HL-60 (cell line): ENCODE data around the gene DYSF.

Experiments used
- DNase-seq, 2 experiments: peaks; one replicate each; pipeline ENCODE4 v3.0.0-alpha.2; 2010 to 2020; ENCODE audit warnings: low read depth in 1 of 2, low spot score in 1 of 2
- H3K27ac ChIP-seq: fragments of 250-450 bp; sonication (Bioruptor Pico); replicated peaks from 2 replicates; pipeline ENCODE4 v1.5.1; 2020; ENCODE audit warnings: mild to moderate bottlenecking, moderate library complexity
- H3K27me3 ChIP-seq: fragments of 250-450 bp; sonication (Bioruptor Pico); 2 replicates; pipeline ENCODE4 v1.5.1; 2021; ENCODE audit warnings: mild to moderate bottlenecking, moderate library complexity; ENCODE audit not compliant: insufficient read depth, poor library complexity, severe bottlenecking
- H3K4me3 ChIP-seq: replicated peaks from 2 replicates; pipeline ENCODE4 v1.5.1; 2011; ENCODE audit warnings: mild to moderate bottlenecking, control low read depth, low read length; ENCODE audit not compliant: insufficient read depth
- GABPA ChIP-seq: IDR thresholded peaks from 2 replicates; pipeline ENCODE4 v1.6.1; 2012; ENCODE audit warnings: low read depth
- POLR2AphosphoS5 ChIP-seq: IDR thresholded peaks from 2 replicates; pipeline ENCODE4 v1.6.1; 2012; ENCODE audit warnings: low read depth
- SPI1 ChIP-seq: IDR thresholded peaks from 2 replicates; pipeline ENCODE4 v1.6.1; 2012; ENCODE audit warnings: low read depth, mild to moderate bottlenecking, borderline replicate concordance
- TF ChIP-seq, protein P1 (sequence below): IDR thresholded peaks from 2 replicates; pipeline ENCODE4 v1.6.1; 2012; ENCODE audit warnings: low read depth; ENCODE audit not compliant: insufficient replicate concordance
- TF ChIP-seq, protein P2 (sequence below): IDR thresholded peaks from one replicate; pipeline ENCODE4 v1.5.1; 2011; ENCODE audit warnings: low read length, control low read depth, inconsistent platforms; ENCODE audit not compliant: insufficient read depth

DYSF gene

DNA sequence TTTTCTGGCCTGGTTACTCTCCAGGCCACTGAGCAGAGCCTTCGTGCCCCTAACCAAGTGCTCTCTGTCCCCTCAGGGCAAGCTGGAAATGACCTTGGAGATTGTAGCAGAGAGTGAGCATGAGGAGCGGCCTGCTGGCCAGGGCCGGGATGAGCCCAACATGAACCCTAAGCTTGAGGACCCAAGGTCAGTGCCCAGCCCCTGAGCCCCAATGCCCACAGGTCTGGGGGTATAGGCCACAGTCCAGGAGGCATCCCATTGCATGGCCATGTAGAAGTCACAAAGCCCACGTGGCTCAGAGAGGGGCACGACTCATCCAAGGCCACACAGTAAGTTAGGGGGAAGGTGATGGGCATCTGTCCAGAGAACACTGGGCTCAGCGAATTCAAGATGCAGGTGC lies 227.6 kb downstream of the DYSF start:
- no peak for DNase-seq
- no peak for TF ChIP-seq SPI1
- no peak for TF ChIP-seq POLR2AphosphoS5
- TF ChIP-seq, protein P1, sequence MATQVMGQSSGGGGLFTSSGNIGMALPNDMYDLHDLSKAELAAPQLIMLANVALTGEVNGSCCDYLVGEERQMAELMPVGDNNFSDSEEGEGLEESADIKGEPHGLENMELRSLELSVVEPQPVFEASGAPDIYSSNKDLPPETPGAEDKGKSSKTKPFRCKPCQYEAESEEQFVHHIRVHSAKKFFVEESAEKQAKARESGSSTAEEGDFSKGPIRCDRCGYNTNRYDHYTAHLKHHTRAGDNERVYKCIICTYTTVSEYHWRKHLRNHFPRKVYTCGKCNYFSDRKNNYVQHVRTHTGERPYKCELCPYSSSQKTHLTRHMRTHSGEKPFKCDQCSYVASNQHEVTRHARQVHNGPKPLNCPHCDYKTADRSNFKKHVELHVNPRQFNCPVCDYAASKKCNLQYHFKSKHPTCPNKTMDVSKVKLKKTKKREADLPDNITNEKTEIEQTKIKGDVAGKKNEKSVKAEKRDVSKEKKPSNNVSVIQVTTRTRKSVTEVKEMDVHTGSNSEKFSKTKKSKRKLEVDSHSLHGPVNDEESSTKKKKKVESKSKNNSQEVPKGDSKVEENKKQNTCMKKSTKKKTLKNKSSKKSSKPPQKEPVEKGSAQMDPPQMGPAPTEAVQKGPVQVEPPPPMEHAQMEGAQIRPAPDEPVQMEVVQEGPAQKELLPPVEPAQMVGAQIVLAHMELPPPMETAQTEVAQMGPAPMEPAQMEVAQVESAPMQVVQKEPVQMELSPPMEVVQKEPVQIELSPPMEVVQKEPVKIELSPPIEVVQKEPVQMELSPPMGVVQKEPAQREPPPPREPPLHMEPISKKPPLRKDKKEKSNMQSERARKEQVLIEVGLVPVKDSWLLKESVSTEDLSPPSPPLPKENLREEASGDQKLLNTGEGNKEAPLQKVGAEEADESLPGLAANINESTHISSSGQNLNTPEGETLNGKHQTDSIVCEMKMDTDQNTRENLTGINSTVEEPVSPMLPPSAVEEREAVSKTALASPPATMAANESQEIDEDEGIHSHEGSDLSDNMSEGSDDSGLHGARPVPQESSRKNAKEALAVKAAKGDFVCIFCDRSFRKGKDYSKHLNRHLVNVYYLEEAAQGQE: no peak
- TF ChIP-seq, protein P2, sequence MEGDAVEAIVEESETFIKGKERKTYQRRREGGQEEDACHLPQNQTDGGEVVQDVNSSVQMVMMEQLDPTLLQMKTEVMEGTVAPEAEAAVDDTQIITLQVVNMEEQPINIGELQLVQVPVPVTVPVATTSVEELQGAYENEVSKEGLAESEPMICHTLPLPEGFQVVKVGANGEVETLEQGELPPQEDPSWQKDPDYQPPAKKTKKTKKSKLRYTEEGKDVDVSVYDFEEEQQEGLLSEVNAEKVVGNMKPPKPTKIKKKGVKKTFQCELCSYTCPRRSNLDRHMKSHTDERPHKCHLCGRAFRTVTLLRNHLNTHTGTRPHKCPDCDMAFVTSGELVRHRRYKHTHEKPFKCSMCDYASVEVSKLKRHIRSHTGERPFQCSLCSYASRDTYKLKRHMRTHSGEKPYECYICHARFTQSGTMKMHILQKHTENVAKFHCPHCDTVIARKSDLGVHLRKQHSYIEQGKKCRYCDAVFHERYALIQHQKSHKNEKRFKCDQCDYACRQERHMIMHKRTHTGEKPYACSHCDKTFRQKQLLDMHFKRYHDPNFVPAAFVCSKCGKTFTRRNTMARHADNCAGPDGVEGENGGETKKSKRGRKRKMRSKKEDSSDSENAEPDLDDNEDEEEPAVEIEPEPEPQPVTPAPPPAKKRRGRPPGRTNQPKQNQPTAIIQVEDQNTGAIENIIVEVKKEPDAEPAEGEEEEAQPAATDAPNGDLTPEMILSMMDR: no peak
- no peak for TF ChIP-seq GABPA
- H3K4me3 ChIP-seq: no peak overlapping the region
- H3K27me3 ChIP-seq: no peaks in the 10 kb centered on the region
- no peak overlapping the region for H3K27ac ChIP-seq

DNA sequence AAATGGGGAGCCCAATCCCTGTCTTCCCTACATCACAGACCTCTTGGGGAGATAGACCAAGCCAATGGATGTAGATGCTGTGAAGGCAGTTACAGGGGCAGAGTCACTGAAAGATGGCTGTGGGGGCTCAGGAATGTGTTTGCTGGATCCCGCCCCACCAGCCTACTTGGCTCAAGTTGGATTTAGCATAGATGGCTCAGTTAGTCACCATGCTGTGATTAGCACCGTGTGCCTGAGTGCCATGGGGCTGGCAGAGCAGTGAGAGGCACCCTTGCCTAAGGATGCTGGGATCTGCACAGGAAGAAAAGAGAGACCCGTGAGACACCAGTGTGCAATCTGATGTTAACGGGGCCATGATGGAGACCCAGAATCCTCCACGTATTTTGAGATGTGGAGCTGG lies 228.3 kb downstream of the DYSF start:
- Histone ChIP-seq H3K27ac (no peak overlapping the region), H3K27me3 (no peaks in the 10 kb centered on the region), H3K4me3 (no peak overlapping the region)
- no peak for DNase-seq
- TF ChIP-seq, protein P1: no peak
- TF ChIP-seq GABPA: no peak
- no peak for TF ChIP-seq SPI1
- no peak for TF ChIP-seq POLR2AphosphoS5
- TF ChIP-seq, protein P2: no peak

DNA sequence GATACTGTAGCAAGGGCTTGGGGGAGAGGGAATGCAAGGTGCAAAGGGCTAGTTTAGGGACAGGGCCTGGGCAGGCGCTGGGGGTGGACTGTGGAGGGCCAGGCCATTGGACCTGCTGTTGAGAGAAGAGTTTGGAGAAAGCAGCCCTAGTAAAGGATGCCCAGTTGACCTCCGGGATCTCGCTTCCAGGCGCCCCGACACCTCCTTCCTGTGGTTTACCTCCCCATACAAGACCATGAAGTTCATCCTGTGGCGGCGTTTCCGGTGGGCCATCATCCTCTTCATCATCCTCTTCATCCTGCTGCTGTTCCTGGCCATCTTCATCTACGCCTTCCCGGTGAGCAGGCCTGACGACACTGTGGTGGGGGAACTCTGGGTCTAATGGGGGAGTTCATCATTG lies 229.0 kb downstream of the DYSF start:
- TF ChIP-seq, protein P2: no peak
- TF ChIP-seq POLR2AphosphoS5 (no peak), SPI1 (no peak), GABPA (no peak)
- TF ChIP-seq, protein P1: no peak
- Histone ChIP-seq H3K4me3 (no peak overlapping the region), H3K27me3 (no peaks in the 10 kb centered on the region), H3K27ac (no peak overlapping the region)
- no peak for DNase-seq
